Inferior parietal cortex (tissue), 1 donor: Measurements from ENCODE around the gene SNX30.

Experiments used
- DNase-seq: peaks from one replicate; pipeline ENCODE4 v3.0.0-alpha.2; 2016; ENCODE audit errors: extremely low spot score

The SNX30 gene

GRCh38 chr9:112783551-112783954, 33.0 kb downstream of the SNX30 start:
- no peak for DNase-seq

- DNase-seq, result no peak
These were observed 33.6 kb downstream of the SNX30 start for GRCh38 chr9:112784020-112784785.

GRCh38 chr9:112785986-112786385, 35.4 kb downstream of the SNX30 start:
- DNase-seq, result no peak

- DNase-seq, result no peak
These were observed 36.4 kb downstream of the SNX30 start for GRCh38 chr9:112786829-112787520.

- no peak for DNase-seq
These were observed 37.4 kb downstream of the SNX30 start for GRCh38 chr9:112787978-112788377.

GRCh38 chr9:112789473-112789872, 38.9 kb downstream of the SNX30 start:
- DNase-seq, result no peak

GRCh38 chr9:112789891-112790774, 39.6 kb downstream of the SNX30 start:
- DNase-seq, result no peak

- DNase-seq, result no peak
These were observed 42.1 kb downstream of the SNX30 start for GRCh38 chr9:112792670-112793069.

GRCh38 chr9:112793213-112793810, 42.8 kb downstream of the SNX30 start:
- DNase-seq, result peak; percentile 61

- no peak for DNase-seq
These were observed 44.2 kb downstream of the SNX30 start for GRCh38 chr9:112794731-112795130.

GRCh38 chr9:112795921-112796320, 45.4 kb downstream of the SNX30 start:
- DNase-seq, result no peak

GRCh38 chr9:112796485-112796884, 45.9 kb downstream of the SNX30 start:
- DNase-seq, result no peak

GRCh38 chr9:112809351-112809848, 58.8 kb downstream of the SNX30 start:
- DNase-seq, result no peak

GRCh38 chr9:112809906-112810305, 59.3 kb downstream of the SNX30 start:
- DNase-seq, result no peak

GRCh38 chr9:112810696-112811490, 60.3 kb downstream of the SNX30 start:
- DNase-seq, result no peak

- no peak for DNase-seq
These were observed 61.0 kb downstream of the SNX30 start for GRCh38 chr9:112811518-112811917.

GRCh38 chr9:112815868-112816267, 65.3 kb downstream of the SNX30 start:
- no peak for DNase-seq

GRCh38 chr9:112817860-112818203, 67.3 kb downstream of the SNX30 start:
- DNase-seq, result no peak

- peak; percentile 64 for DNase-seq
These were observed 69.3 kb downstream of the SNX30 start for GRCh38 chr9:112819635-112820496.

GRCh38 chr9:112820881-112821280, 70.3 kb downstream of the SNX30 start:
- DNase-seq, result no peak
